ENCODE results near the gene SLC4A1. TPM values are rescaled to one million over a fixed set of nuclear protein-coding genes. Genes with fewer than 3 reads are reported as not detected.

SLC4A1 gene
- total RNA-seq (2016; rRNA removed; fragmentation: Illumina TruSeq; extraction: Trizol) (not detected in 2 replicates), polyA plus RNA-seq (2011; rRNA removed) (0.01 TPM in 1 of 2 replicates, not detected in the other), polyA minus RNA-seq (2011; rRNA and poly(A)+ RNA removed; ENCODE audit: low replicate concordance) (not detected in 2 replicates), Bru-seq, nascent RNA (percentile 3 among the genes with signal in this experiment), BruChase-seq, experiment 1, labeled RNA remaining after a 6-hour chase (not detected), BruChase-seq, experiment 2, labeled RNA remaining after a 2-hour chase (not detected)
- not detected in 2 replicates for total RNA-seq (2016; cell fraction: cytosol; rRNA removed; fragmentation: Illumina TruSeq; extraction: Trizol; ENCODE audit: low read depth)
- not detected in 2 replicates for total RNA-seq (2016; cell fraction: insoluble cytoplasmic fraction; rRNA removed; fragmentation: Illumina TruSeq; extraction: Trizol)
- total RNA-seq (2016; cell fraction: membrane; rRNA removed; fragmentation: Illumina TruSeq; extraction: Trizol): not detected in 2 replicates
- not detected in 2 replicates for total RNA-seq (2016; cell fraction: nucleus; rRNA removed; fragmentation: Illumina TruSeq; extraction: Trizol)
- polyA plus RNA-seq (2011; cell fraction: cytosol; rRNA removed): not detected in 2 replicates
- polyA plus RNA-seq (2011; cell fraction: nucleus; rRNA removed): 0.03 TPM in 1 of 2 replicates, not detected in the other
- polyA plus RNA-seq (2012): not detected in 2 replicates
- not detected in 2 replicates for polyA plus RNA-seq (2016; cell fraction: cytosol; fragmentation: Illumina TruSeq; extraction: Trizol; ENCODE audit: low read depth)
- not detected in 2 replicates for polyA plus RNA-seq (2016; cell fraction: insoluble cytoplasmic fraction; fragmentation: Illumina TruSeq; extraction: Trizol; ENCODE audit: low read depth)
- polyA plus RNA-seq (2016; cell fraction: membrane; fragmentation: Illumina TruSeq; extraction: Trizol; ENCODE audit: low read depth): not detected in 2 replicates
- not detected in 2 replicates for polyA plus RNA-seq (2016; cell fraction: nucleus; fragmentation: Illumina TruSeq; extraction: Trizol; ENCODE audit: insufficient read depth, low read depth)
- polyA minus RNA-seq (2011; cell fraction: cytosol; rRNA and poly(A)+ RNA removed): not detected in 2 replicates
- polyA minus RNA-seq (2011; cell fraction: nucleus; rRNA and poly(A)+ RNA removed): not detected in 2 replicates
- long read RNA-seq, experiment 1: 0 reads
- long read RNA-seq, experiment 2: 0 reads

DNA sequence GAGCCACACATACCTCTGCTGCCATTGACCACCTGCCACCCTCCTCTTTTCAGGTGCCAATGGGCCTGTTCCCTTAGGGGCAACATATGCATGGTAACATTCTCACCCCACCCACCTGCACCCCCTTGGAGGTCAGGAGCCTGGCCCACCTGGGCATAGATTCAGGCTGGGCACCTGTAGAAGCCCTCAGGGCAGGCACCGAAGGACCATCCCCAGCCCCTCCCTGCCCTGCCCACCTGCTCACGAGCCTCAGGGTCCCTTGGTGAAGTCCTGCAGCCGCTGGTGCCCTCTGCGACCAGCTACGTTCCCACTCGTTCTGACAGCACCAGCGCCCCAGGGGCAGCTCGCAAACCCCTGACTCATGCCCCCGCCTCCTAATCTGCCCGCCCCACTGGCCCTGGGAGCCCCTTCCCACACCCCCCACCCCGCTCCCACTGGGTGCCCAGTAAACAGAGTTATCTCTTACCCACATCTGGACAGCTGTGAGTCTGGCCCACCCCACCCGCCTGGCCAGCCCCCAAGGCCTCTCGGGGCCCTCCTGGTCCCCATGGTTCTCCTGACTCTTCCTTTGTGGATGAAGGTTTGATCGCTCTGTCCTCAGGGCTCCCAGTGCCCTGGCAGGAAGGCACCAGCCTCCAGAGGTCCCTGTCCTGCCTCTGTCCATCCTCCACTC, at the start of gene SLC4A1:
SLC4A1 (minus strand) TSS at position 318 of the 673 bp plus-strand sequence. CDS start 5,269 bp downstream, outside the sequence.
- TF ChIP-seq HNF1A (IDR thresholded peaks at IDR 0.05; ENCODE audit: low read depth) (no peak), HNF1A (CRISPR knock-in tag; IDR thresholded peaks at IDR 0.05; ENCODE audit: borderline replicate concordance) (no peak), CTCF (CRISPR knock-in tag; IDR thresholded peaks at IDR 0.05) (peak; percentile 8; the same call in 1 of the 2 replicates)
- no peak for FAIRE-seq
- H3K79me2 ChIP-seq (ENCODE audit: insufficient read depth, low read length): no peaks in the 10 kb centered on the region
- no peaks in the 10 kb centered on the region for H3K36me3 ChIP-seq (replicated peaks in 1 of 2; ENCODE audit: control insufficient read depth in 1 of 2, insufficient read depth in 2 of 2, low read length in 2 of 2)
- WGBS (ENCODE audit: low lambda C conversion rate): 43% methylated on average over 6 of the region's 14 CpGs
- H2AFZ ChIP-seq (ENCODE audit: low read length): no peak within 1 kb of the TSS
- POLR2A ChIA-PET: no interaction called here
- in situ Hi-C loops (cut with HindIII; ENCODE audit: extremely low pct_ligation_motif_present, low pct_unique_long_range_greater_than_20kb): no loop called here
- H3K4me1 ChIP-seq (ENCODE audit: insufficient read depth, low read length): no peaks in the 10 kb centered on the region
- H3K27ac ChIP-seq (ENCODE audit: extremely low read length, insufficient read depth, low read length): no peak within 1 kb of the TSS
- BruUV-seq (replicated peaks): no TSS peak
- no peaks in the 10 kb centered on the region for H3K9me3 ChIP-seq (ENCODE audit: low read length)
- no peaks in the 10 kb centered on the region for H4K20me1 ChIP-seq (ENCODE audit: insufficient read depth, low read length)
- DNase-seq (ENCODE audit: low spot score): no peak
- H3K9ac ChIP-seq (ENCODE audit: insufficient read depth, low read depth, low read length): no peak within 1 kb of the TSS
- intact Hi-C loops (cut with micrococcal nuclease; ENCODE audit: unreplicated experiment): no loop called here
- H3K4me2 ChIP-seq (ENCODE audit: low read depth, low read length): no peak within 1 kb of the TSS
- peak; percentile 10; the same call in 1 of the 3 replicates for ATAC-seq
- H3K4me3 ChIP-seq (replicated peaks in 1 of 3; ENCODE audit: insufficient read depth in 1 of 3, low read depth in 2 of 3, low read length in 3 of 3): no peak within 1 kb of the TSS
- H3K27me3 ChIP-seq (ENCODE audit: control insufficient read depth in 1 of 2, insufficient read depth in 2 of 2, low read length in 2 of 2): peaks cover 5 to 62% of the 10 kb centered on the region in 2 experiments
- CTCF ChIA-PET (ENCODE audit: low intra/inter-chr PET ratio, low total read pairs): no interaction called here
